ENCODE results near the gene PIF1.
"Not testable (repeated sequence)": the region's sequence is repeated elsewhere in the genome, so short reads cannot be mapped to it uniquely, and the experiment has no call there.

PIF1 gene

GRCh38 chr15:64795921-64796320 lies 29.5 kb downstream of the PIF1 start:
- not testable (repeated sequence) for H3K9me2 ChIP-seq (replicated peaks; ENCODE audit: control insufficient read depth, low read length); H3K4me3 ChIP-seq (ENCODE audit: low read length); H3K4me1 ChIP-seq (ENCODE audit: control insufficient read depth, low read length); H4K20me1 ChIP-seq (ENCODE audit: control insufficient read depth, insufficient read depth, low read depth, low read length); H3K79me2 ChIP-seq (ENCODE audit: control insufficient read depth, low read length); H3K27me3 ChIP-seq (ENCODE audit: control insufficient read depth, low read length); H3K27ac ChIP-seq (ENCODE audit: low read depth, low read length); H3F3A ChIP-seq (ENCODE audit: control insufficient read depth, insufficient read depth); H3K4me2 ChIP-seq (ENCODE audit: low read length); H3K9me3 ChIP-seq (ENCODE audit: control insufficient read depth, insufficient read depth, low read length); H3K36me3 ChIP-seq (ENCODE audit: control insufficient read depth, low read length)

- not testable (repeated sequence) for H3K36me3 ChIP-seq (ENCODE audit: control insufficient read depth, low read length); H3K4me2 ChIP-seq (ENCODE audit: low read length); H3K4me1 ChIP-seq (ENCODE audit: control insufficient read depth, low read length); H3K27ac ChIP-seq (ENCODE audit: low read depth, low read length); H3K79me2 ChIP-seq (ENCODE audit: control insufficient read depth, low read length); H3F3A ChIP-seq (ENCODE audit: control insufficient read depth, insufficient read depth); H4K20me1 ChIP-seq (ENCODE audit: control insufficient read depth, insufficient read depth, low read depth, low read length); H3K4me3 ChIP-seq (ENCODE audit: low read length); H3K9me3 ChIP-seq (ENCODE audit: control insufficient read depth, insufficient read depth, low read length); H3K9me2 ChIP-seq (replicated peaks; ENCODE audit: control insufficient read depth, low read length); H3K27me3 ChIP-seq (ENCODE audit: control insufficient read depth, low read length)
Observed at GRCh38 chr15:64795299-64795698, 30.1 kb downstream of the PIF1 start.

GRCh38 chr15:64792282-64792681 lies 33.2 kb downstream of the PIF1 start:
- H3K4me2 ChIP-seq (ENCODE audit: low read length) = no peak overlapping the region
- H3K4me1 ChIP-seq (ENCODE audit: control insufficient read depth, low read length) = no peaks in the 10 kb centered on the region
- TF ChIP-seq CTCF (IDR thresholded peaks at IDR 0.05; ENCODE audit: low read depth, low read length, poor library complexity, severe bottlenecking) = no peak
- TF ChIP-seq EZH2phosphoT487 (IDR thresholded peaks at IDR 0.05; ENCODE audit: borderline replicate concordance, low read length) = no peak
- no peaks in the 10 kb centered on the region for H3F3A ChIP-seq (ENCODE audit: control insufficient read depth, insufficient read depth)
- H3K27me3 ChIP-seq (ENCODE audit: control insufficient read depth, low read length) = no peaks in the 10 kb centered on the region
- H3K27ac ChIP-seq (ENCODE audit: low read depth, low read length) = no peak overlapping the region
- H3K9me3 ChIP-seq (ENCODE audit: control insufficient read depth, insufficient read depth, low read length) = no peaks in the 10 kb centered on the region
- H3K79me2 ChIP-seq (ENCODE audit: control insufficient read depth, low read length) = no peaks in the 10 kb centered on the region
- H4K20me1 ChIP-seq (ENCODE audit: control insufficient read depth, insufficient read depth, low read depth, low read length) = no peaks in the 10 kb centered on the region
- H3K4me3 ChIP-seq (ENCODE audit: low read length) = no peak overlapping the region
- H3K9me2 ChIP-seq (replicated peaks; ENCODE audit: control insufficient read depth, low read length) = no peaks in the 10 kb centered on the region
- H3K36me3 ChIP-seq (ENCODE audit: control insufficient read depth, low read length) = no peaks in the 10 kb centered on the region

- no peaks in the 10 kb centered on the region for H3F3A ChIP-seq (ENCODE audit: control insufficient read depth, insufficient read depth)
- H3K79me2 ChIP-seq (ENCODE audit: control insufficient read depth, low read length) = no peaks in the 10 kb centered on the region
- H3K36me3 ChIP-seq (ENCODE audit: control insufficient read depth, low read length) = no peaks in the 10 kb centered on the region
- H3K4me1 ChIP-seq (ENCODE audit: control insufficient read depth, low read length) = no peaks in the 10 kb centered on the region
- H4K20me1 ChIP-seq (ENCODE audit: control insufficient read depth, insufficient read depth, low read depth, low read length) = no peaks in the 10 kb centered on the region
- no peaks in the 10 kb centered on the region for H3K9me3 ChIP-seq (ENCODE audit: control insufficient read depth, insufficient read depth, low read length)
- H3K27ac ChIP-seq (ENCODE audit: low read depth, low read length) = no peak overlapping the region
- H3K9me2 ChIP-seq (replicated peaks; ENCODE audit: control insufficient read depth, low read length) = no peaks in the 10 kb centered on the region
- H3K27me3 ChIP-seq (ENCODE audit: control insufficient read depth, low read length) = no peaks in the 10 kb centered on the region
- H3K4me2 ChIP-seq (ENCODE audit: low read length) = no peak overlapping the region
- no peak overlapping the region for H3K4me3 ChIP-seq (ENCODE audit: low read length)
- no peak for TF ChIP-seq CTCF (IDR thresholded peaks at IDR 0.05; ENCODE audit: low read depth, low read length, poor library complexity, severe bottlenecking)
- no peak for TF ChIP-seq EZH2phosphoT487 (IDR thresholded peaks at IDR 0.05; ENCODE audit: borderline replicate concordance, low read length)
Observed at GRCh38 chr15:64791401-64791800, 34.0 kb downstream of the PIF1 start.
